ENCODE results near the gene PRIM2.
"Not testable (repeated sequence)": the region's sequence is repeated elsewhere in the genome, so short reads cannot be mapped to it uniquely, and the experiment has no call there.

PRIM2 gene, protein sequence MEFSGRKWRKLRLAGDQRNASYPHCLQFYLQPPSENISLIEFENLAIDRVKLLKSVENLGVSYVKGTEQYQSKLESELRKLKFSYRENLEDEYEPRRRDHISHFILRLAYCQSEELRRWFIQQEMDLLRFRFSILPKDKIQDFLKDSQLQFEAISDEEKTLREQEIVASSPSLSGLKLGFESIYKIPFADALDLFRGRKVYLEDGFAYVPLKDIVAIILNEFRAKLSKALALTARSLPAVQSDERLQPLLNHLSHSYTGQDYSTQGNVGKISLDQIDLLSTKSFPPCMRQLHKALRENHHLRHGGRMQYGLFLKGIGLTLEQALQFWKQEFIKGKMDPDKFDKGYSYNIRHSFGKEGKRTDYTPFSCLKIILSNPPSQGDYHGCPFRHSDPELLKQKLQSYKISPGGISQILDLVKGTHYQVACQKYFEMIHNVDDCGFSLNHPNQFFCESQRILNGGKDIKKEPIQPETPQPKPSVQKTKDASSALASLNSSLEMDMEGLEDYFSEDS

DNA sequence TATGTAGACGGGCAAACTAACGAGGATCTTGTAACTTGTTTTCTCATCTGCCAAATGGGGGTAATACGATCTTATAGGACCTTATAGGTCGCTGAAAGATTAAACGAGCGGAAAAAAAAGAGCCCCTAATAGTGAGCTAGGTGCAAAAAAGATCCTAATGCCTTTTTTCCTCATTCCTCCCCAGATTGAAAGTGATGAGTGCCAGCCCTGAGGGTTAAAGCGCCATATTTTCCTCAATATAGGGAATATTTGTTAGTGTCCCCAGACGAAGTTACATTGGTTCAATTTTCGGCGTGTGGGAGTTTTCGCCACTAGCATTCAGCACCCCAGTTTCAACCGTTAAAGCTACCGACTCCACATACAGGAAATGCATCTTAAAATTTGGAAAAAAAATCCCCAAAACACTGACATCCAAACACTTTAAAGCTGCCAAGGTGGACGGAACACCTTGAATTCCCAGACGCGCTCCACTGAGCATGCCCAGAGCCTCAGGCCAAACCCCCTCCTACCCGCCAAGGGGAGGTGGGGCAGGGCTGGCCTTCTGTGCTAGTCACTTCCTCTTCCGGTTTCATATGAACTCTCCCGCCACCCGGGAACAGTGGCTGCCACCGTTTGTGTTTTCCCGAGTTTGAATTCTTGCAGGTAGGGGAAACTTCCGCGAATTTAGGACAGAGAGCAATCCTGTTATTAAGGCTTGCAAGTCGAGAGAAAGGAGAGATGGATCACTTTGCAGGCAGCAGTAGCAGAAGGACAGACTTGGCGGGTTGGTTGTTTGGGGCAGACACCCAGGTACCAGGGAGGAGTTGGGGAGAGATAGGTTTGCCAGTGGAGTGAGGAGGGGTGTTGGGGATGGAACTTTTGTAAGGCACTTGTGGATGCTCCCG lies at the start of gene PRIM2:
Gene PRIM2 (plus strand): TSS at position 571 of the 884 bp plus-strand sequence. CDS start 816 bp downstream, outside the sequence.
- TF ChIP-seq, protein P1, sequence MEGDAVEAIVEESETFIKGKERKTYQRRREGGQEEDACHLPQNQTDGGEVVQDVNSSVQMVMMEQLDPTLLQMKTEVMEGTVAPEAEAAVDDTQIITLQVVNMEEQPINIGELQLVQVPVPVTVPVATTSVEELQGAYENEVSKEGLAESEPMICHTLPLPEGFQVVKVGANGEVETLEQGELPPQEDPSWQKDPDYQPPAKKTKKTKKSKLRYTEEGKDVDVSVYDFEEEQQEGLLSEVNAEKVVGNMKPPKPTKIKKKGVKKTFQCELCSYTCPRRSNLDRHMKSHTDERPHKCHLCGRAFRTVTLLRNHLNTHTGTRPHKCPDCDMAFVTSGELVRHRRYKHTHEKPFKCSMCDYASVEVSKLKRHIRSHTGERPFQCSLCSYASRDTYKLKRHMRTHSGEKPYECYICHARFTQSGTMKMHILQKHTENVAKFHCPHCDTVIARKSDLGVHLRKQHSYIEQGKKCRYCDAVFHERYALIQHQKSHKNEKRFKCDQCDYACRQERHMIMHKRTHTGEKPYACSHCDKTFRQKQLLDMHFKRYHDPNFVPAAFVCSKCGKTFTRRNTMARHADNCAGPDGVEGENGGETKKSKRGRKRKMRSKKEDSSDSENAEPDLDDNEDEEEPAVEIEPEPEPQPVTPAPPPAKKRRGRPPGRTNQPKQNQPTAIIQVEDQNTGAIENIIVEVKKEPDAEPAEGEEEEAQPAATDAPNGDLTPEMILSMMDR (IDR thresholded peaks at IDR 0.05; ENCODE audit: low read depth, low read length): no peak
- DNase-seq (ENCODE audit: extremely low read depth, low read depth): no peak

DNA sequence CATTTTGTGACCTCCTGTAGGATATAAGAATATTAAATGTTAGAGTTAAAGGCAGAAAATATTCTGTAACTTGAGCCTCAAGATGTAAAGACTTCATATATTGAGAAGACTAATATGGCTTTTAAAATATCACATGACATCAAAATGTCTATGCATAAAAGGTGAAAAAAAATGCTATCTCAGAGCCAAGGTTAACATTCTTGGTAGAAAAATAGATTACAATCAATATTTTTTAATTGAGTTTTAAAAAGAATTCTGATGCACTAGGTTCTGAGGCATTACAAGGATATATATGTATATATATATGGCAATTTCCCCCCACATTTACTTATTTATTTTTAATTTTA lies 49.2 kb upstream of the PRIM2 start:
- DNase-seq (ENCODE audit: extremely low read depth, low read depth): no peak
- TF ChIP-seq, protein P1 (IDR thresholded peaks at IDR 0.05; ENCODE audit: low read depth, low read length): no peak

DNA sequence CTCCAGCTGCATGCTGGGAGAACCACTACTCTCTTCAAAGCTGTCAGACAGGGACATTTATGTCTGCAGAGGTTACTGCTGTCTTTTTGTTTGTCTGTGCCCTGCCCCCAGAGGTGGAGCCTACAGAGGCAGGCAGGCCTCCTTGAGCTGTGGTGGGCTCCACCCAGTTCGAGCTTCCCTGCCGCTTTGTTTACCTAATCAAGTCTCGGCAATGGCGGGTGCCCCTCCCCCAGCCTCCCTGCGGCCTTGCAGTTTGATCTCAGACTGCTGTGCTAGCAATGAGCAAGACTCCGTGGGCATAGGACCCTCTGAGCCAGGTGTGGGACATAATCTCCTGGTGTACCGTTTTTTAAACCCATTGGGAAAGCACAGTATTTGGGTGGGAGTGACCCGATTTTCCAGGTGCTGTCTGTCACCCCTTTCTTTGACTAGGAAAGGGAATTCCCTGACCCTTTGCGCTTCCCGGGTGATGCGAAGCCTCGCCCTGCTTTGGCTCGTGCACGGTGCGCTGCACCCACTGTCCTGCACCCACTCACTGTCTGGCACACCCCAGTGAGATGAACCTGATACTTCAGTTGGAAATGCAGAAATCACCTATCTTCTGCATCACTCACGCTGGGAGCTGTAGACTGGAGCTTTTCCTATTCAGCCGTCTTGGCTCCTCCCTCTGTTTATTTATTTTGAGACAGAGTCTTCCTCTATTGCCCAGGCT lies 43.2 kb upstream of the PRIM2 start:
- DNase-seq (ENCODE audit: extremely low read depth, low read depth): not testable (repeated sequence)

DNA sequence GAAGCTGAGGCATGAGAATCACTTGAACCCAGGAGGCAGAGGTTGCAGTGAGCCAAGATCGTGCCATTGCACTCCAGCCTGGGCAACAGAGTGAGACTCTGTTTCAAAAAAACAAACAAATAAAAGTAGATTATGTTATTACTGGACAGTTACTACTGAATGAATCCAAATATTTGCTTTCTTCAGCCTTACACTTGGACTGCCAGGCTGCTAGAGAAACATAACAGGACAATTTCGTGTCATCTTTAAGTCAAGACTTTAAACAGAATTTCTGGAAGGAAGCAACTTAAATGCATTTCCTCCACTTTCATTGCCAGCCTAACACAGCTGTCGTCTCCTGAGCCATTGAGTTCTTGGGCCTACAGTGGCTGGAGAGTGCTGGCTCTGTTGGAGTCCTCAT lies 42.0 kb upstream of the PRIM2 start:
- DNase-seq (ENCODE audit: extremely low read depth, low read depth): no peak
- TF ChIP-seq, protein P1 (IDR thresholded peaks at IDR 0.05; ENCODE audit: low read depth, low read length): no peak

DNA sequence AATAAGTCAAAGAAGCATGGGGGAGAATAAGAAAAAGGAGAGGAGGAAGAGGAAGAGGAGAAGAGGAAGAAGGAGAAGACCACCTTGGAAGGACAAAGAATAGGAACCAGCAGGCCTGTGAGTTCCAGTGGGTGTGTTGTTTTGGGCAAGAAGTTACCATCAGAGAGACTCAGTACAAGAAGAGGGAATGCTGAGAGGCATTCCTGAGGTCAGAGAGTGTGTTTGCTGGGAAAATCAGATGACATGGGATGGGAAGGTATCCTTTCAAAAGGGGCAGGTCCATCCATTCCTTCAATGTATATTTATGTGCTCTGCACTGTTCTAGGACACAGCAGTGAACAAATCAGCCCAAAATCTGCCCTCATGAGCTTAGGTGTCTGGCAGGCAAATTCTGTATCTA lies 40.5 kb upstream of the PRIM2 start:
- TF ChIP-seq, protein P1 (IDR thresholded peaks at IDR 0.05; ENCODE audit: low read depth, low read length): no peak
- no peak for DNase-seq (ENCODE audit: extremely low read depth, low read depth)

DNA sequence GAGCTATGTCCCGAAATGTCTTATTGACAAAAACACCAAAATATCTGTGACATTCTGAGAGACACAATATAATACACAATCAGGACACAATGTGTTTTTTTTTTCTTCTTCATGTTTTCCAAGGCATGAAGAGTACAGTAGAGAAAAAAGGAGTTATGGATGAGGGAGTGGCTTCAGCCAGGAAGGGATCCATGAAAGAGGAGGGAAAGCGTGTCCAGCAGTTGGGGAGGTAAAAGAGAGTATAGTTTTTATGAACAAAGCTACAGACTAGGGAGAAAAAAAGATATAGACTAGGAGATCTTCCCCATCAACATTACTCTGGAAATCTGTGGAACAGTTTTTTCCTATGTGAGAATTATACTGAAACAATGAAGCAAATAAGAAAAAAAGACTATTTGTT lies 38.9 kb upstream of the PRIM2 start:
- TF ChIP-seq, protein P1 (IDR thresholded peaks at IDR 0.05; ENCODE audit: low read depth, low read length): no peak
- DNase-seq (ENCODE audit: extremely low read depth, low read depth): no peak

DNA sequence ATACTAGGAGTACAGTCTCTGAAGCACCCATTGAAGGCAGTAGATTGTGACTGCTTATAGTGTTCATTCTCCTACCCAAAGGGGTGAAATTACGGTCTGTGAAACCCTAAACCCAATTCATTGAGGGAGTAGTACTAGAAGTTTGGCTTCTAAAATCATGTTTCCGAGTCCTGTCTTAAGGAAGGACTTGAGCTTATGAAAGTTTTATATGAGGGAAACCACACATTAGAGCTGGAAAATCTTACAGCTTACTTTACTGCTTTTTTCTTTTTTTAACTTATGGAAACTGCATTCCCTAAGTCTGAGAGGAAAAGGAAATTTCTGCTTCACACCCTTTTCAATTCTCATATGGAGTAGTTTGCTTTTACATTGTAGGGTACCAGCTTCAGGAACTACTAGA lies 38.4 kb upstream of the PRIM2 start:
- TF ChIP-seq, protein P1 (IDR thresholded peaks at IDR 0.05; ENCODE audit: low read depth, low read length): no peak
- no peak for DNase-seq (ENCODE audit: extremely low read depth, low read depth)
